NCI-H2196 treated with DMSO at 0.1 percent for 48 hours (cell line): ENCODE measurements around the gene ATRAID.

ENCODE experiments used
- DNase-seq: peaks from one replicate; lab custom pipeline; 2025; ENCODE audit not compliant: unreplicated experiment; lab: John Stamatoyannopoulos, UW

Gene ATRAID

DNA sequence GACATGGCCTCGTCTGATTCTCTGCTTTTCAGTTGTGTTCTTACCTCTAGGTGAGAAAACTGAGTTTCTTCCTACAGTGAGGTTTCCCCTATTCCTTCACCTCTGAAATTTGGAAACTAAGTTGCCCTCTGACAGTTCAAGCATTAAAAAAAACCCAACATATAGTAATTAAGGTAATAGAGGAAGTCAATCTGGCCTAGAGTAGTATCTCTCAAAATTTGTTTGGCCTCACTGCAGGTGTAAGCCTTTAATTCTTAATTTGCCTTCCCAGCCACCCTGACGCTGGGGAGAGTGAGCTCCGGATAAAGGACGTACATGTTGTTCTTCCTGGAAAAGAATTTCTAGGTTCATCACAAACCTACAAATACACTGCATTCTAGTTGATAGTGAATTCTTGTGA, 6.8 kb downstream of the ATRAID start:
- DNase-seq, result no peak

DNA sequence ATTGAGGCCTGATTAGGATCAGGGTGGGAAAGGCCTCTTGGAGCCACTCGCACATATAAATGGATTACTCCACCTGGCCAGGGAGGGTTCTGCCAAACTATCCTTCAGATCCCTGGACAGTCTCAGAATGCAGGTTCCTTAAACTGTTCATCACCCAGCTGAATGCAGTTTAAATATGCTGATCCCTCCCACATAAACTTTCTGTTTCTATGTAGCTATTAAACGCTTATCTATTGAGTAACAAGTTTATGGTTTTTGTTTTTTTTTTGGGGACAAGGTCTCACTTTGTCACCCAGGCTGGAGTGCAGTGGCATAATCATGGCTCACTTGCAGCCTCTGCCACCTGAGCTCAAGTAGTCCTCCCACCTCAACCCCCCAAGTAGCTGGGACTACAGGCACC, 7.2 kb downstream of the ATRAID start:
- no peak for DNase-seq

DNA sequence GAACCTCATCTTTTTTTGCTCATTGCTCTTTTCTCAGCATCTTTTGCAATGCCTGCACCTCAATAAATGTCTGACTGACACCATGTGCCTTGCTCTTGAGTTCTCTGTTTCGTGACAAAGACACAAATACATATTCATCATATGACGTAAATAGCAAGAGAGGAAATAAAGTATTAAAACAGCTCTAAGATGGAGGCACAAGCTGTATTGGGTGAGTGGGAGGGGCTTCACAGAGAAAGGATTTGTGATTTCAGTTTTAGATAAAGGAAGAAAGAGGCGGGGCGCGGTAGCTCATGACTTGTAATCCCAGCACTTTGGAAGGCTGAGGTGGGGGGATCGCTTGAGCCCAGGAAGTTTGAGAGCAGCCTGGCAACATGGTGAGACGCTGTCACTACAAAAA, 8.2 kb downstream of the ATRAID start:
- DNase-seq, result no peak

- no peak for DNase-seq
Measured at GRCh38 chr2:27221166-27221565, 9.3 kb downstream of the ATRAID start.

- DNase-seq, result no peak
Measured at GRCh38 chr2:27222407-27222806, 10.6 kb downstream of the ATRAID start.

GRCh38 chr2:27223416-27223815, 11.6 kb downstream of the ATRAID start:
- DNase-seq, result no peak

- DNase-seq, result no peak
Measured at GRCh38 chr2:27225526-27225925, 13.7 kb downstream of the ATRAID start.

DNA sequence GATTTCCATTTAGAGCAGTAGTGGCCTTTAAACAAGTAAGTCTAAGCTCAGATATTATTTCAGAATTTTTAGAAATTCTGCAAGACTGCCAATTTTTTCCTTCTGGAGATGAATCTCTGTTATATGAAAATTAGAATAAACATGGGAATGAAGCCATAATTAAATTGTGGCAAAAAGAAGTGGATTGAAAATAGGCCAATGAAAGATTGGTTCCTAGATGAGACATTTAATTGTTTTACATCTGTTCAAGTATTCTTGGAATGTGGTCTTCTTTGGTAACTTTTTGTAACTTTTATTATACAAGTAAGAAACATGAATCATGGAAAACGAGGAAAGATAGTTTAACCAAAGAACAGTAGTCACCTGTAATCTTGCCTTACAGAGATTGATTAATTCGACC, 15.7 kb downstream of the ATRAID start:
- DNase-seq, result no peak

DNA sequence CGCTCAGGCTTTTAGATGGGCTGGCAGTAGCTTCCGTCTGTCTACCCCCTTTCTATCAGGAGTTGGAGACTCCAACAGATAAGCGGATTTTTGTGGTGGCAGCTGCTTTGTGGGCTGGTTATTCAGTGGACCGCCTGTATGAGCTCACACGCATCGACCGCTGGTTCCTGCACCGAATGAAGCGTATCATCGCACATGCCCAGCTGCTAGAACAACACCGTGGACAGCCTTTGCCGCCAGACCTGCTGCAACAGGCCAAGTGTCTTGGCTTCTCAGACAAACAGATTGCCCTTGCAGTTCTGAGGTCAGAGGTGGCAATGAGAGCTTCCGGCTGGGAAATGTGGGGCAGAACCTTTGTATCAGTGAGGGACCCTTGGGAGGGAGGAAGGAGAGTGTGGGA, 20.1 kb downstream of the ATRAID start:
- DNase-seq, result no peak

DNA sequence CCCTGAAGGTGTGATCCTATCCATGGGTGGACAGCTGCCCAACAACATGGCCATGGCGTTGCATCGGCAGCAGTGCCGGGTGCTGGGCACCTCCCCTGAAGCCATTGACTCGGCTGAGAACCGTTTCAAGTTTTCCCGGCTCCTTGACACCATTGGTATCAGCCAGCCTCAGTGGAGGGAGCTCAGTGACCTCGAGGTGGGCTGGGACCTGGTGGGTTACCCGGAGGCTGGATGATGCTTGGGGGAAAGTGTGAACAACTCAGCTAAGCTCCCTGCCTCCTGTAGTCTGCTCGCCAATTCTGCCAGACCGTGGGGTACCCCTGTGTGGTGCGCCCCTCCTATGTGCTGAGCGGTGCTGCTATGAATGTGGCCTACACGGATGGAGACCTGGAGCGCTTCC, 21.5 kb downstream of the ATRAID start:
- no peak for DNase-seq

DNA sequence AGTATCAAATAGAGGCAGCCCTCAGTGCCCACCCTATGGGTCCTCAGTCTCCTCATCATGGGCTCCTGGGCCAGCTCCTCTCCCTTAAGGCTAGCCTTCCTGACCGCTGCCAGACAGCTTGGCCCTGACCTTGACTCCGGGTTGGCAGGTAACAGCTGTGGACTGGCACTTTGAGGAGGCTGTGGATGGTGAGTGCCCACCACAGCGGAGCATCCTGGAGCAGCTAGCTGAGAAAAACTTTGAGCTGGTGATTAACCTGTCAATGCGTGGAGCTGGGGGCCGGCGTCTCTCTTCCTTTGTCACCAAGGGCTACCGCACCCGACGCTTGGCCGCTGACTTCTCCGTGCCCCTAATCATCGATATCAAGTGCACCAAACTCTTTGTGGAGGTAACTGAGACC, 24.3 kb downstream of the ATRAID start:
- no peak for DNase-seq

- no peak for DNase-seq
Measured at GRCh38 chr2:27236626-27237025, 24.8 kb downstream of the ATRAID start.

- DNase-seq, result no peak
Measured at GRCh38 chr2:27237341-27237945, 25.6 kb downstream of the ATRAID start.

- DNase-seq, result no peak
Measured at GRCh38 chr2:27238976-27239375, 27.1 kb downstream of the ATRAID start.

DNA sequence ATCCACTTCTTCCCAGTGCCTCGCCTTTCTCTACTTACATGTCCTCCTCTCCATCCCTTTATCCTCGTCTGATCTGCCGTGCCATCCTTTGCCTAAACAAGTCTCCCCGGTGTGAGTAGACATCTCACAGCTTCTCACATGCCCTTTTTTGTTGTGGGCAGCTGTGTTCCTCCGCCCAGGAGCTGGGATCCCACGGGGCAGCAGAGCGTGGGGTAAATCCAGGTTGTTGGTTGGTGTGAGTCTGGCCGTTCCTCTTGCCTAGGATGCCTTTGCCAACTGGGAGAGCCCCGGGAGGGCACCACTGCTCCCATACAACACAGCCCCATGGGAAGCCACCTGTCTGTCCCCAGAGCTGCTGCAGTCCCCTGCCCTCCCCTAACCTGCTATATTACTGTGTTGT, 28.6 kb downstream of the ATRAID start:
- DNase-seq, result no peak

DNA sequence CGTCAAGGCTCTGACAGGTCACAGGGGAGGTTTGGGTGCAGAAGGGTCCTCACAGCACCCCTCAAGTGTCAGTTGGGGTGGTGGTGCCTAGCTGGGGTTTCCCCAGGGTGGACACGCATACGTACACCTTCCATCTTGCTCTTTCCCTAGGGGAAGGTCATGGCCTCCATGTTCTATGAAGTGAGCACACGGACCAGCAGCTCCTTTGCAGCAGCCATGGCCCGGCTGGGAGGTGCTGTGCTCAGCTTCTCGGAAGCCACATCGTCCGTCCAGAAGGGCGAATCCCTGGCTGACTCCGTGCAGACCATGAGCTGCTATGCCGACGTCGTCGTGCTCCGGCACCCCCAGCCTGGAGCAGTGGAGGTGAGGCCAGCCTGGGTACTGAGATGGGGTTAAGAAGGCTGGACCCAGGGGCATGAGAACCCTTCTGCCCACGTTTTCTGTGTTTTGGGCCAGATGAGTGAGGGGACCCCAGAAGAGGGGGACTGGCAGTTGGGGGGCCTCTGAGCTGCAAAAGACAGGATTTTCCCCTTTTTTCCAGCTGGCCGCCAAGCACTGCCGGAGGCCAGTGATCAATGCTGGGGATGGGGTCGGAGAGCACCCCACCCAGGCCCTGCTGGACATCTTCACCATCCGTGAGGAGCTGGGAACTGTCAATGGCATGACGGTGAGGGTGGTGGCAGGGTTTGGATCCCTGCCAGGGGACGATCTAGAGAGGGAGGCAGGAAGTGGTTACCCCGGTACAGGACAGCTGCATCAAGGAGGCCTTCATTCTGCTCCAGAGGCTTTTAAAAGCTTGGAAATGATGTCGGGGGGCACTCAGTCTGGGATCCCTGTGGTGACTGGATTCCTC, 30.1 kb downstream of the ATRAID start:
- DNase-seq, result no peak

- DNase-seq, result no peak
Measured at GRCh38 chr2:27242614-27242951, 30.7 kb downstream of the ATRAID start.

- DNase-seq, result no peak
Measured at GRCh38 chr2:27243391-27244130, 31.7 kb downstream of the ATRAID start.

DNA sequence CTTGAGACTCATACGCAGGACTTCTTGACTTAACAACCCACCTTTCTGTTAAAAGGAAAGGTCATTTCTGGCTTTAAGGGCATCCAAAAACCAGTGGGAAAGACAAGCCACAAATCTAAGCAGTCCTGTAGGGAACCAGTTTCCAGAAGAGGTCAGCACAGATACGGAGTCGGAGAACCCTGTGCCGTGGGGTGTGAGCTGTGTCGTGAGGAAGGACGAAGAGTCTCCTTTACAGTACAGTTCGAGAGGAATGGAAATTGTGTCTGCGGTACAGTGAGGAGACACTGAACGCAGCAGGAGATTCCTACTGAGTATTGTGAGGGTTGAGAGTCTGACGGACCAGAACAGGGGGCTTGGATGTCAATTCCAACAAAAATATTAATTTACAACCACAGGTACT, 33.3 kb downstream of the ATRAID start:
- no peak for DNase-seq

DNA sequence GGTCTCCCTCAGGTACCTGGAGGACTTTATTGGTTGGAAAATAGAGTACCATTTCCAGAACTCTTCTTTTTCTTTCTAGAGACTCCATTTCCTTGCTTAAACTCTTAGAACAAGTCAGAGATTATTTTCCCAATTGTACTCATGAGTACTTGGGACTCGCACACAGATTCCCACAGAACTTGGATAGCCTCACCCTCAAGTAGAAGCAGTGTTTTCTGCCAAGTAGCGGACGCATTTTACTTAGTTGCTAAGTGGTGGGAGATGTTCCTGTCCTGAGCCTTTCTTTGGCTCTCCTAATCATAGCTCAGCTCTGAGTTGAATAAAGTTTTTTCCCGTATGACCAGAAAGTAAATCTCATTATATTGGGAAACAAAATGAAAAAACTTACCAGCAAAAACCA, 33.8 kb downstream of the ATRAID start:
- no peak for DNase-seq

DNA sequence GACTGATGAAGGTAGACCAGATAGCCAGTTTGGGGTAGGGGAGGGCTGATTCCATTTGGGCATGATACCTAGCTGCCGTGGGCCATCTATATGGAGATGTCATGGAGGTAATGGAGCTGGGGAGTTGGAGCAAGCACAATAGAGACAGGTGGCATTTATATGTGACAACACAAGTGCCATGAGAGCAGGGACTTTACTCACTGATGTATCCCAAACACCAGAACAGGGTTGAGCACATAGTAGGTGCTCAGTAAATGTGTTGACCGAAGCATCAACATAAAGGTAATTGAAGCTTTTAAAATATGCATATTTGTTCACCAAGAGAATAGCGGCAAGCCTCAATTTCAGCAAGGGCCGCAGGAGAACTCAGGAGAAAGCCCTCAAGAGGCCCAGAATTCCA, 36.1 kb downstream of the ATRAID start:
- DNase-seq, result no peak

DNA sequence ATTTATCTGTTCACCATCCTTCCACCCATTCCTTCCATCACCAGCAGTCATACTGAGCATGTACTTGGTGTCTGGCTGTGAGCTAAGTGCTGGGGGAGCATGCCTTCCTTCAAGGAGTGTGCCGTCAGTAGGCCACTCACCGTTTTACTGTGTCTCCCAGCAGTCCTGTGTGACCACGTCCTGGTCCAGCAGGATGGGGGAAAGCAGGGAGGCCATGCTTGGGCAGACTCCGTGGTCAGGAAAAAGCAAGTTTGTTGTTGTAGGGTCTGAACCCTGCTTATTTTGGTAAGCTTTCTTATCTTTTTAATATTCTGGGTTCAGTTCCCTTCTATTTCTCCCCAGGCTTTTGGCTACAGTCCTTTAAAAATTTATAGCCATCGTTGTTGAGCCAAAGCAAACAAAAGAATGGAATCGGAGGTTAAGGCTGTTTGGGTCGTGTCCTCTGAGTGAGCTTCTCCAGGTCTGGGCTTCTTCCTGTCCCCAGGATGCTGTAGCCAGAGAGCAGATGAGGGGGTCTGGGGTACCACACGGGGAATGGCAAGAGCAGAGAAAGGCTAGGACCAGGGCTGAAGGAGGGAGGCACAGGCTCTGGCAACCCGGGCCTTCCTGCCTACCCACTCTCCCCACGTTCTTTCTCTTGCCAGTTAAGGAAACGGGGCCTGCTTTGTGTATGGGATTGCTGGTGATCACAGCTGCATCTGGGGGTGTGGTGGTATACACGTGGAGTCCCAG, 37.5 kb downstream of the ATRAID start:
- no peak for DNase-seq
